Activated effector memory CD4-positive, alpha-beta T cell treated with anti-CD3 and anti-CD28 coated beads, Interleukin-2, amount 50 U/mL, for 16 hours (primary cell): ENCODE data around the gene UGT2B11.
"Not testable (repeated sequence)": the region's sequence is repeated elsewhere in the genome, so short reads cannot be mapped to it uniquely, and the experiment has no call there.

Experiments
- DNase-seq: peaks from one replicate; pipeline ENCODE4 v3.0.0-alpha.2; 2020

The UGT2B11 gene

GRCh38 chr4:69169171-69169570 lies 45.4 kb downstream of the UGT2B11 start:
- DNase-seq, result not testable (repeated sequence)

GRCh38 chr4:69167300-69167699 lies 47.2 kb downstream of the UGT2B11 start:
- DNase-seq, result no peak

GRCh38 chr4:69166376-69166775 lies 48.2 kb downstream of the UGT2B11 start:
- not testable (repeated sequence) for DNase-seq

- DNase-seq, result not testable (repeated sequence)
Measured at GRCh38 chr4:69165707-69166106, 48.8 kb downstream of the UGT2B11 start.

- no peak for DNase-seq
Measured at GRCh38 chr4:69156913-69157312, 57.6 kb downstream of the UGT2B11 start.

- DNase-seq, result no peak
Measured at GRCh38 chr4:69154021-69154420, 60.5 kb downstream of the UGT2B11 start.
